H1 (cell line): ENCODE results near the gene ANKRD13B. TPM values are rescaled to one million over a fixed set of nuclear protein-coding genes. Genes with fewer than 3 reads are reported as not detected.

ENCODE experiments used
- CHD2 ChIP-seq: IDR thresholded peaks from 2 replicates; pipeline ENCODE4 v1.6.1; 2012; ENCODE audit warnings: low read length, improper control_type of control experiment
- polyA plus RNA-seq, 7 experiments: library from polyadenylated mRNA; depleted of rRNA in 3 of 7; stranded (reverse) in 5 of 7; unstranded in 2 of 7; fragments of >200 nt in 5 of 7; fragments of 200-250 nt in 2 of 7; gene quantifications; 1 replicate in 5 of 7; 2 replicates in 1 of 7; 4 replicates in 1 of 7; pipeline versions ENCODE4 v1.2.1 to v1.2.3, GENCODE V29; 2011 to 2013; ENCODE audit warnings: missing spikeins in 2 of 7, mixed read lengths in 2 of 7
- total RNA-seq: library from RNA; stranded (reverse); fragmentation: NEBNext Ultra II Directional; extraction: Animal tissue kit (Norgen Biotek cat#: 25700); gene quantifications from 2 replicates; pipeline ENCODE4 v1.2.1, GENCODE V29; 2021

ANKRD13B gene
- total and polyA plus RNA-seq, 2 of the 8 experiments (the other 6 are each of a cell fraction or from before 2014, with no cell fraction given): 16.4 to 48.5 TPM

DNA sequence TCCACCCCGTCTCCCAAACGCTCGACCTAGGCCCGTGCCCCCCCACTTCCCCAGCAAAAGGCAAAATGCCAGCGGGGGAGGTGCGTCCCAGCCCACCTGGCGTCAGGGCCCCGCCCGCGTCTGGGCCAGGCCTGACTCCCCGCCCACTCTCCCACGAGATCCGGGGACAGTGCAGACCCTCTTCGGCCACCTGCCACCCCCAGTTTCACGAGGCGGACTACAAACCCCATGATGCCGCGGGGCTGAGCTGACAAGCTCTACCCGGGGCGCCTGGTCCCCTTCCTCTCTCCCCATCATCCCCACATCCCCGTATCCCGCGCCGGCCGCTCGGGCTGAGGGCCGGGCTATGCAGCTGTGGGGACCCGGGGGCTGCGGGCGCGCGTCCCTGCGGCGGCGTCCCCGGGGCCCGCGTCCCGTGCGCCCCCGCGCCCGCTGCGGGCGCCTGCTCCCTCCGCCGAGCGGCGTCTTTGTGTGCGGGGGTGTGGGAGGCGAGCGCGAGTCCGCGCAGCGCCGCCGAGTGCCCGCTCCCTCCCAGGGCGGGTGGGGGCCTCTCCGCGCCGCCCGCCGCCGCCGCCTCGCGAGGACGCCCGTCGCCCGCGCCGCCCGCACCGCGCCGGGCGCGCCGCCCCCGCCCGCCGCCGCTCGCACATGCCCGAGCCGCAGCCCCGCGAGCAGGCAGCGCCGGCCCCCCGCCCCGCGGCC lies at the start of gene ANKRD13B (continued):
- no peak for TF ChIP-seq CHD2
